ENCODE results near the gene ACSF3.
"Not testable (repeated sequence)": the region's sequence is repeated elsewhere in the genome, so short reads cannot be mapped to it uniquely, and the experiment has no call there.

- not testable (repeated sequence) for TF ChIP-seq CTCF (IDR thresholded peaks at IDR 0.05; ENCODE audit: low read depth, low read length, missing input control); SP1 (IDR thresholded peaks at IDR 0.05); TAF1 (conservative IDR thresholded peaks at IDR 0.05); MAX (IDR thresholded peaks at IDR 0.05); RAD21 (IDR thresholded peaks at IDR 0.05); REST (IDR thresholded peaks at IDR 0.05); HNF4A (conservative IDR thresholded peaks at IDR 0.05)
Observed at GRCh38 chr16:89093252-89093601, 425 bp upstream of the ACSF3 start.
